Tibial nerve (tissue), 4 donors: ENCODE measurements around the gene NRG2.

ENCODE experiments used
- CTCF ChIP-seq, 5 experiments: fragments of 200-600 bp in 3 of 5; fragments of 450-650 bp in 2 of 5; sonication (generic) in 3 of 5; IDR thresholded peaks; one replicate each; pipeline ENCODE4 v1.5.1; 2016 to 2019; ENCODE audit warnings: antibody characterized with exemption in 5 of 5, mild to moderate bottlenecking in 3 of 5, moderate library complexity in 2 of 5
- EP300 ChIP-seq, 2 donors: sonication (generic); formaldehyde crosslinking; IDR thresholded peaks; one replicate each; pipeline ENCODE4 v1.6.1; 2017; ENCODE audit warnings: antibody characterized with exemption in 2 of 2, mild to moderate bottlenecking in 1 of 2
- POLR2A ChIP-seq, 2 donors: fragments of 450-650 bp; IDR thresholded peaks; one replicate each; pipeline ENCODE4 v1.6.1; 2017; ENCODE audit warnings: antibody characterized with exemption in 2 of 2, mild to moderate bottlenecking in 2 of 2, moderate library complexity in 2 of 2

- TF ChIP-seq CTCF (IDR thresholded peaks at IDR 0.05) (no peak), POLR2A (IDR thresholded peaks at IDR 0.05) (no peak), EP300 (IDR thresholded peaks at IDR 0.05) (no peak)
These were observed 223.0 kb downstream of the NRG2 start for GRCh38 chr5:139820130-139820529.
